Activated naive CD8-positive, alpha-beta T cell treated with anti-CD3 and anti-CD28 coated beads for 36 hours (primary cell): ENCODE results near the gene PINLYP. TPM values are rescaled to one million over a fixed set of nuclear protein-coding genes. Genes with fewer than 3 reads are reported as not detected.
"Not testable (repeated sequence)": the region's sequence is repeated elsewhere in the genome, so short reads cannot be mapped to it uniquely, and the experiment has no call there.

Source experiments
- DNase-seq: peaks from one replicate; pipeline ENCODE4 v3.0.0; 2021
- H3K27ac Mint-ChIP-seq: one replicate; pipeline ENCODE4 v1.8.0; 2022; ENCODE audit warnings: mild to moderate bottlenecking, moderate library complexity, mixed read lengths
- H3K27me3 Mint-ChIP-seq: one replicate; pipeline ENCODE4 v1.8.0; 2022; ENCODE audit warnings: mild to moderate bottlenecking, mixed read lengths
- H3K36me3 Mint-ChIP-seq: one replicate; pipeline ENCODE4 v1.8.0; 2021; ENCODE audit warnings: mild to moderate bottlenecking, mixed read lengths
- H3K4me1 Mint-ChIP-seq: one replicate; pipeline ENCODE4 v1.8.0; 2021; ENCODE audit warnings: mixed read lengths
- H3K4me3 Mint-ChIP-seq: one replicate; pipeline ENCODE4 v1.8.0; 2022; ENCODE audit warnings: mild to moderate bottlenecking, moderate library complexity, mixed read lengths
- H3K9me3 Mint-ChIP-seq: one replicate; pipeline ENCODE4 v1.8.0; 2022; ENCODE audit warnings: mixed read lengths
- total RNA-seq, 2 experiments: library from RNA; stranded (reverse); gene quantifications; one replicate each; pipeline ENCODE4 v1.2.3, GENCODE V29; 2021

Gene PINLYP
- total RNA-seq, 2 experiments from 2014 or later, result 14.3 to 16.8 TPM

GRCh38 chr19:43541920-43542650, 33.5 kb upstream of the PINLYP start:
- no peaks in the 10 kb centered on the region for H3K27me3 Mint-ChIP-seq
- H3K4me3 Mint-ChIP-seq, result no peak overlapping the region
- no peak for DNase-seq
- peaks cover 7% of the 10 kb centered on the region for H3K9me3 Mint-ChIP-seq
- no peaks in the 10 kb centered on the region for H3K4me1 Mint-ChIP-seq
- no peak overlapping the region for H3K27ac Mint-ChIP-seq
- H3K36me3 Mint-ChIP-seq, result peaks cover 39% of the 10 kb centered on the region

- Mint-ChIP-seq H3K9me3 (peaks cover 3% of the 10 kb centered on the region), H3K4me1 (no peaks in the 10 kb centered on the region), H3K36me3 (peaks cover 25% of the 10 kb centered on the region), H3K27me3 (no peaks in the 10 kb centered on the region), H3K4me3 (no peak overlapping the region), H3K27ac (no peak overlapping the region)
- no peak for DNase-seq
Measured at GRCh38 chr19:43544077-43544476, 31.5 kb upstream of the PINLYP start.

- no peaks in the 10 kb centered on the region for H3K27me3 Mint-ChIP-seq
- H3K9me3 Mint-ChIP-seq, result no peaks in the 10 kb centered on the region
- no peaks in the 10 kb centered on the region for H3K4me1 Mint-ChIP-seq
- no peak overlapping the region for H3K4me3 Mint-ChIP-seq
- no peak for DNase-seq
- H3K27ac Mint-ChIP-seq, result no peak overlapping the region
- peaks cover 13% of the 10 kb centered on the region for H3K36me3 Mint-ChIP-seq
Measured at GRCh38 chr19:43545276-43545675, 30.3 kb upstream of the PINLYP start.

- H3K27ac Mint-ChIP-seq, result no peak overlapping the region
- H3K4me3 Mint-ChIP-seq, result no peak overlapping the region
- no peak for DNase-seq
- H3K9me3 Mint-ChIP-seq, result no peaks in the 10 kb centered on the region
- H3K36me3 Mint-ChIP-seq, result peaks cover 8% of the 10 kb centered on the region
- no peaks in the 10 kb centered on the region for H3K27me3 Mint-ChIP-seq
- no peaks in the 10 kb centered on the region for H3K4me1 Mint-ChIP-seq
Measured at GRCh38 chr19:43545981-43546380, 29.6 kb upstream of the PINLYP start.

- Mint-ChIP-seq H3K4me3 (no peak overlapping the region), H3K27me3 (no peaks in the 10 kb centered on the region), H3K4me1 (no peaks in the 10 kb centered on the region), H3K9me3 (no peaks in the 10 kb centered on the region), H3K27ac (no peak overlapping the region), H3K36me3 (peaks cover 4% of the 10 kb centered on the region)
- DNase-seq, result no peak
Measured at GRCh38 chr19:43546581-43546980, 29.0 kb upstream of the PINLYP start.

GRCh38 chr19:43547926-43548325, 27.7 kb upstream of the PINLYP start:
- not testable (repeated sequence) for H3K36me3 Mint-ChIP-seq, H3K27ac Mint-ChIP-seq, H3K9me3 Mint-ChIP-seq, H3K4me1 Mint-ChIP-seq, H3K27me3 Mint-ChIP-seq, H3K4me3 Mint-ChIP-seq, DNase-seq

- peaks cover 6% of the 10 kb centered on the region for H3K36me3 Mint-ChIP-seq
- H3K4me1 Mint-ChIP-seq, result no peaks in the 10 kb centered on the region
Measured at GRCh38 chr19:43548706-43549105, 26.9 kb upstream of the PINLYP start.

GRCh38 chr19:43551399-43552197, 24.0 kb upstream of the PINLYP start:
- Mint-ChIP-seq H3K27me3 (no peaks in the 10 kb centered on the region), H3K4me3 (no peak overlapping the region), H3K36me3 (peaks cover 8% of the 10 kb centered on the region), H3K4me1 (peaks cover 11% of the 10 kb centered on the region), H3K27ac (no peak overlapping the region), H3K9me3 (no peaks in the 10 kb centered on the region)
- no peak for DNase-seq

More at GRCh38 chr19:43548706-43549105, 26.9 kb upstream of the PINLYP start:
- DNase-seq, result no peak
- no peaks in the 10 kb centered on the region for H3K9me3 Mint-ChIP-seq
- H3K27ac Mint-ChIP-seq, result no peak overlapping the region
- no peak overlapping the region for H3K4me3 Mint-ChIP-seq
- no peaks in the 10 kb centered on the region for H3K27me3 Mint-ChIP-seq

- no peaks in the 10 kb centered on the region for H3K9me3 Mint-ChIP-seq
- H3K27ac Mint-ChIP-seq, result no peak overlapping the region
- no peak overlapping the region for H3K4me3 Mint-ChIP-seq
Measured at GRCh38 chr19:43552198-43552450, 23.5 kb upstream of the PINLYP start.

GRCh38 chr19:43552616-43553015, 23.0 kb upstream of the PINLYP start:
- no peak for DNase-seq
- Mint-ChIP-seq H3K27ac (no peak overlapping the region), H3K4me3 (no peak overlapping the region), H3K9me3 (no peaks in the 10 kb centered on the region), H3K4me1 (peaks cover 11% of the 10 kb centered on the region), H3K36me3 (peaks cover 8% of the 10 kb centered on the region), H3K27me3 (no peaks in the 10 kb centered on the region)

More at GRCh38 chr19:43552198-43552450, 23.5 kb upstream of the PINLYP start:
- Mint-ChIP-seq H3K27me3 (no peaks in the 10 kb centered on the region), H3K4me1 (peaks cover 11% of the 10 kb centered on the region), H3K36me3 (peaks cover 8% of the 10 kb centered on the region)
- DNase-seq, result no peak

GRCh38 chr19:43553656-43554055, 21.9 kb upstream of the PINLYP start:
- Mint-ChIP-seq H3K9me3 (no peaks in the 10 kb centered on the region), H3K4me3 (no peak overlapping the region), H3K4me1 (peaks cover 11% of the 10 kb centered on the region), H3K36me3 (peaks cover 9% of the 10 kb centered on the region), H3K27ac (no peak overlapping the region), H3K27me3 (no peaks in the 10 kb centered on the region)
- DNase-seq, result no peak

GRCh38 chr19:43554317-43554895, 21.2 kb upstream of the PINLYP start:
- Mint-ChIP-seq H3K36me3 (peaks cover 9% of the 10 kb centered on the region), H3K4me1 (peaks cover 11% of the 10 kb centered on the region), H3K27ac (no peak overlapping the region), H3K4me3 (no peak overlapping the region), H3K27me3 (no peaks in the 10 kb centered on the region), H3K9me3 (no peaks in the 10 kb centered on the region)
- no peak for DNase-seq

GRCh38 chr19:43555185-43555770, 20.3 kb upstream of the PINLYP start:
- Mint-ChIP-seq H3K9me3 (no peaks in the 10 kb centered on the region), H3K4me3 (no peak overlapping the region), H3K27ac (peak overlapping the region; percentile 38), H3K36me3 (peaks cover 12% of the 10 kb centered on the region), H3K4me1 (peaks cover 12% of the 10 kb centered on the region), H3K27me3 (no peaks in the 10 kb centered on the region)
- peak; percentile 74 for DNase-seq

- Mint-ChIP-seq H3K27ac (peak overlapping the region; percentile 84), H3K4me3 (no peak overlapping the region), H3K4me1 (peaks cover 49% of the 10 kb centered on the region), H3K27me3 (no peaks in the 10 kb centered on the region), H3K36me3 (peaks cover 38% of the 10 kb centered on the region), H3K9me3 (peaks cover 3% of the 10 kb centered on the region)
- peak; percentile 24 for DNase-seq
Measured at GRCh38 chr19:43560687-43561086, 14.9 kb upstream of the PINLYP start.
